RPMI7951 (cell line): ENCODE results near the gene FBXO24. TPM values are rescaled to one million over a fixed set of nuclear protein-coding genes. Genes with fewer than 3 reads are reported as not detected.
A peak's percentile ranks its signal among the peaks of the same experiment; 100 is the strongest.

Experiments used
- DNase-seq: peaks from one replicate; pipeline ENCODE4 v3.0.0-alpha.2; 2012; ENCODE audit warnings: low read depth
- total RNA-seq: library from RNA; depleted of rRNA; stranded (reverse); fragments of >200 nt; shearing (Covaris generic); gene quantifications from 2 replicates; pipeline ENCODE4 v1.2.3, GENCODE V29; 2014

The FBXO24 gene
- total RNA-seq, 1 experiment from 2014 or later = 0.72 TPM

DNA sequence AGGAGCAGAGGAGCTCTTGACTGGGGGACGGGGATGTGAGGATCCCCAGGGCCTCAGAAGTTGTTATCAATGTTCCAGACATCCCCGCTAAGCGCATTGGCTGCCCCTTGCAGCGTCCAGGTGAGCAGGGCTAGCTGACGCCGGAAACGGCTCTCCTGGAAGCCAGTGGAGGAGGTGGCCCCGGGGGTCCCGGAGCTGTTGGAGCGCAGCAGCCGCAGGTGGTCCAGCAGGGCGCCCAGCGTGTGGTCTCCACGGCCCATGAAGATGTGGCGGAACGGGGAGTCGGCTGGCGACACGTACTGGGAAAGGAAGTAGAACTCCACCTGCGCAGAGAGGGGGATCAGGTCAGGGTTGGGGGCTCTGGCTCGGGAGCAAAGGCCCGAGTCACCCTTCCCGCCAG is 34.7 kb downstream of the FBXO24 start:
- DNase-seq = no peak

GRCh38 chr7:100621554-100621953 is 35.4 kb downstream of the FBXO24 start:
- no peak for DNase-seq

- DNase-seq = no peak
Observed at GRCh38 chr7:100623951-100624824, 38.1 kb downstream of the FBXO24 start.

GRCh38 chr7:100626055-100626454 is 39.9 kb downstream of the FBXO24 start:
- no peak for DNase-seq

DNA sequence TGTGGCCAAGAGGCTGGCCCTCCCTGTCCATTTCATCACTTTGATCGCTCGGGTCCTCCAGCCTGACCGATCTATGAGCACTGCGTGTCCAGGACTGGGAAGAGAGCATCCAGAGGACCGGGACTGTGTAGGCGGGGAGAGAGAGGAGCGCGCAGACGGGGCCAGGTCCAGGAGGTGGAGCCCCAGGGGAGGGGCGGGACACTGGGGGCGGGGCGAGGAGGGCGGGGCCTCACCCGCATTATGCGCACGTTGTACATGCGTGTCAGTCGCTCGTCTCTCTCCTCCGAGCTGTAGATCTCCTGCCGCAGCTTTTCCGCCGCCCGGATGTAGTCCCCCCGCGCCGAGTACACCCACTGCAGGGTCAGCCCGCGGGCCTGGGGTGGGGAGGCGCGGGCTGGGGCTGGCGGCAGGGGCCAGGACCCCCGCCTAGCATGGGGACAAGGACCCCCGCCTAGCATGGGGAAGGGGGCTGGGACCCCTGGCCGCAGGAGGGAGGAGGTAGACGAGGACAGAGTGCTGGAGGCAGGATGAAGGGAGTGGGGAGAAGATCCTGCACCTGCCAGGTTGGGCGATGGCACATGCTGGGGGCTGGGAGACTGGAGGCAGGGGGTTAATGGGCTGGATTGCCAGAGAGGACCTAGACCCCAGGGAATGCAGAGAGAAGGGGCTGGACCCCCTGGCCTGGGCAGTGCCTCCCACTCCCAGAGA is 40.6 kb downstream of the FBXO24 start:
- DNase-seq = peak; percentile 90

- no peak for DNase-seq
Observed at GRCh38 chr7:100627238-100627549, 41.1 kb downstream of the FBXO24 start.

- peak; percentile 16 for DNase-seq
Observed at GRCh38 chr7:100629117-100629716, 43.1 kb downstream of the FBXO24 start.

DNA sequence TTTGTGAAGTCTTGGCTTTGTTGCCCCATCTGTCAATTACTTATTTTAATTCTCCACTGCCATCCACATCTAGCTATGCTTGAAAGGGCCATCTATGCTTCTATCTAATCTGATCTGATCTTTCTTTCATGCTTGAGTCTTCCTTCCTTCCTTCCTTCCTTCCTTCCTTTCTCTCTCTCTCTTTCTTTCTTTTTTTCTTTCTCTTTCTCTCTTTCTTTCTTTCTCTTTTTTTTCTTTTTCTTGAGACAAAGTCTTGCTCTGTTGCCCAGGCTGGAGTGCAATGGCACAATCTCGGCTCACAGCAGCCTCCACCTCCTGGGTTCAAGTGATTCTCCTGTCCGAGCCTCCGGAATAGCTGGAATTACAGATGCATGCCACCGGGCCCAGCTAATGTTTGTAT is 43.9 kb downstream of the FBXO24 start:
- DNase-seq = no peak

- peak; percentile 42 for DNase-seq
Observed at GRCh38 chr7:100632951-100633717, 47.0 kb downstream of the FBXO24 start.

GRCh38 chr7:100639995-100640516 is 53.9 kb downstream of the FBXO24 start:
- no peak for DNase-seq

GRCh38 chr7:100640517-100641440 is 54.7 kb downstream of the FBXO24 start:
- DNase-seq = no peak

DNA sequence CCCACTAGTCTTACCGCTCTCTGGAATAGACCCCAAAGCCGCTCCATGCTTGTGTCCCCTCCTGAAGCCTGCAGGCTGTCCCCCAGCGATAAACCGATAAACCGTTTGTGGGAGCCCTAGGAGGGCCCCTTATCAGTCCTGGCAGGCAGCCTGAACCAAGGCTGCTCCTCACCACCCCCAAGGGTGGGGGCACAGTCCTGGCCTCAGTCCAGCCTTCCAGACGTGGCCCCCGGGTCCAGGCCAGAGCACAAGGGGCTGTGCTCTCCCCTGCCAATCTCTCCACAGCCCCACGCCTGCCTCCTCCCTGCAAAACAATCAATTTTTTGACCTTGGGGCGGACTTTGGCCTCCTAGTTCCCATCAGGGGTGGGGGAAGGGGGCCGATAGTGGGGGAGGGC is 55.3 kb downstream of the FBXO24 start, which contains the start of gene TFR2:
Gene TFR2 (minus strand): TSS at position 90 of the 397 bp plus-strand sequence. CDS start 43 bp downstream, at position 47.
- no peak for DNase-seq

GRCh38 chr7:100641860-100642533 is 55.9 kb downstream of the FBXO24 start:
- DNase-seq = no peak

DNA sequence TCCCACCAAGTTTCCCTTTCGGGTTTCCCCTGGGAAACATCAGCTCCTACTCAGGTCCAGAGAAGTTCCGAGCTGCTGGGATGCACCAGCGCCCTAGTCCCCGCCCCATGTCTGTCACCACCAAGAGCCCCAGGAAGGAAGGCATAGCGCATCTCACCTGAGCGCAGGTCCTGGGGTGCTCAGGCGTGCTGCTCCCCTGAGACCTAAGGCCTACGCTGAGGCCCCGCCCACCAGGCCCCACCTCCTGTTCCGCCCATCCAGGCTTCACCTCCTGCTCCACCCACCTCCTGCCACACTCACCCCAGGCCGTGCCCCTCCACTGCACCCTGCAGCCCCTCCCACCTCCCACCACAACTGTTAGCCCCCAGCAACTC is 56.4 kb downstream of the FBXO24 start:
- DNase-seq = no peak

DNA sequence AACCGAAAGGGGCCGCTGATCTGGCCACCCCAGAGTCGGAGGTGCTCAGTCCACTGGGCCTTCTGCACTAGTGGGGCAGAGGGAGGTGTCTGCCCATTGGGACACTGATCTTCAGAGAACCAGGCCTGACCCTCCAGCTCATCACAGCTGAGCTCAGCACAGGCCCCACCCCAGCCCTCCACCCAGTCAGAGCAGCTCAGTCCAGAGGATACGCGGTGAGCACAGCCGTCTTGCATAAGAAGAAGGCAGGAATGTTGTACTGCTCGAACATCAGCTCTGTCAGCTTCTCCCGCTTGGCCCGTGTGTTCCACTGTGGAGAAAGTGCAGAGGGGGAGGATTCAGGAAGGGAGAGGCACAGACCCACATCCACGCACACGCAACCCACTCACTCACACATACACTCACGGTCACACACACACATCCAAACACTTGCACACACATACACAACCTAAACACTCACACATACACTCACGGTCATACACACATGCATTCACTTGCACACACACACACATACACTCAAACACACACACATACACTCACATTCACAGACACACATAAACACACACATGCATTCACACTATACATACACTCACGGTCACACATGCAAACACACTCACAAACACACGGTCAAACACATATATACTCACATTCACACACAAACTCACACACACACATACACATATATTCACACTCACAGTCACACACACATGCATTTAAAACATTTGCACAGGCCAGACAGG is 63.9 kb downstream of the FBXO24 start:
- no peak for DNase-seq
